Activated effector memory CD4-positive, alpha-beta T cell treated with anti-CD3 and anti-CD28 coated beads, Interleukin-2, amount 50 U/mL, for 16 hours (primary cell): Measurements from ENCODE around the gene USF2.
A peak's percentile ranks its signal among the peaks of the same experiment; 100 is the strongest.

ENCODE experiments used
- DNase-seq: peaks from one replicate; pipeline ENCODE4 v3.0.0-alpha.2; 2020

USF2 gene

GRCh38 chr19:35246466-35247092, 22.2 kb upstream of the USF2 start:
- DNase-seq: no peak

GRCh38 chr19:35247526-35248309, 21.0 kb upstream of the USF2 start:
- DNase-seq: peak; percentile 87

- peak; percentile 90 for DNase-seq
Measured at GRCh38 chr19:35248310-35249145, 20.2 kb upstream of the USF2 start, which contains the start of gene LSR. Gene LSR (plus strand): TSS chr19:35249002. CDS start chr19:35249023, 21 bp downstream.

GRCh38 chr19:35249146-35249847, 19.5 kb upstream of the USF2 start:
- no peak for DNase-seq

- peak; percentile 60 for DNase-seq
Measured at GRCh38 chr19:35249848-35250711, 18.7 kb upstream of the USF2 start.

GRCh38 chr19:35251456-35251855, 17.3 kb upstream of the USF2 start:
- DNase-seq: no peak

GRCh38 chr19:35253316-35254286, 15.2 kb upstream of the USF2 start:
- peak; percentile 47 for DNase-seq

- peak; percentile 24 for DNase-seq
Measured at GRCh38 chr19:35254341-35255297, 14.1 kb upstream of the USF2 start.

- no peak for DNase-seq
Measured at GRCh38 chr19:35256566-35256965, 12.2 kb upstream of the USF2 start.

- DNase-seq: peak; percentile 46
Measured at GRCh38 chr19:35257113-35257461, 11.7 kb upstream of the USF2 start.

GRCh38 chr19:35260694-35261304, 8.0 kb upstream of the USF2 start:
- peak; percentile 59 for DNase-seq

GRCh38 chr19:35261356-35262100, 7.2 kb upstream of the USF2 start:
- DNase-seq: peak; percentile 59

GRCh38 chr19:35262101-35262761, 6.5 kb upstream of the USF2 start:
- DNase-seq: peak; percentile 47

- peak; percentile 55 for DNase-seq
Measured at GRCh38 chr19:35264268-35265125, 4.3 kb upstream of the USF2 start.

GRCh38 chr19:35265126-35265899, 3.4 kb upstream of the USF2 start:
- DNase-seq: peak; percentile 64
